Measurements from ENCODE around the gene PLCD1. TPM values are rescaled to one million over a fixed set of nuclear protein-coding genes. Genes with fewer than 3 reads are reported as not detected.

The PLCD1 gene
- total and polyA plus RNA-seq, 2 of the 13 experiments (the other 11 are each of a cell fraction or from before 2014, with no cell fraction given), result 10.1 to 12.4 TPM

DNA sequence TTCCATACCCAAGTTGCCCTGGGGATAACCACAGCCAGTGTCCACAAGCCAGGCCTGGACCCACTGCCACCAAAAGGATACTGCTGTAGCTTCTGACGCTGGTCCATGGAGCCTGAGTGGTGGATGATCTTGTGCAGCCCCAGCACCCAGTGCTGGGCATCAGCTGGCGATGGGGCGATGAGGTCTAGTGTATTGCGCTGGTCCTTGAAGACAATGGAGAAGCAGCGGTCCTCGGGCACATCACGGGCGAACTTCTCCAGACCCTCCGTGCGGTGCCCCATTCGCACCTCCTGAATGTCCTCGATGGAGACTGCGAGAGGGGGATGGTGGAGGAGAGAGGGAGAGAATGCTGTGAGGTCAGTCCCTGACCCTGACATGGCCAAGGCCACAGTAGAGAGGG is 13.0 kb downstream of the PLCD1 start (continued):
- TF ChIP-seq, protein P1, sequence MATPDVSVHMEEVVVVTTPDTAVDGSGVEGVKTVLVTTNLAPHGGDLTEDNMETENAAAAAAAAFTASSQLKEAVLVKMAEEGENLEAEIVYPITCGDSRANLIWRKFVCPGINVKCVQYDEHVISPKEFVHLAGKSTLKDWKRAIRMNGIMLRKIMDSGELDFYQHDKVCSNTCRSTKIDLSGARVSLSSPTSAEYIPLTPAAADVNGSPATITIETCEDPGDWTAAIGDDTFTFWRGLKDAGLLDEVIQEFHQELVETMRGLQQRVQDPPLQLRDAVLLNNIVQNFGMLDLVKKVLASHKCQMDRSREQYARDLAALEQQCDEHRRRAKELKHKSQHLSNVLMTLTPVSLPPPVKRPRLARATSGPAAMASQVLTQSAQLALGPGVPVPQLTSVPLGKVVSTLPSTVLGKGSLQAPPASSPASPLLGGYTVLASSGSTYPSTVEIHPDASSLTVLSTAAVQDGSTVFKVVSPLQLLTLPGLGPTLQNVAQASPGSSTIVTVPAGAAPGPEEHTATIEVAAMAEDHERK (CRISPR knock-in tag; IDR thresholded peaks at IDR 0.05; ENCODE audit: low read depth), result no peak
- TF ChIP-seq ZNF292 (CRISPR knock-in tag; IDR thresholded peaks at IDR 0.05; ENCODE audit: borderline replicate concordance, low read depth) (no peak), ZFX (CRISPR knock-in tag; IDR thresholded peaks at IDR 0.05; ENCODE audit: low read depth) (no peak)

DNA sequence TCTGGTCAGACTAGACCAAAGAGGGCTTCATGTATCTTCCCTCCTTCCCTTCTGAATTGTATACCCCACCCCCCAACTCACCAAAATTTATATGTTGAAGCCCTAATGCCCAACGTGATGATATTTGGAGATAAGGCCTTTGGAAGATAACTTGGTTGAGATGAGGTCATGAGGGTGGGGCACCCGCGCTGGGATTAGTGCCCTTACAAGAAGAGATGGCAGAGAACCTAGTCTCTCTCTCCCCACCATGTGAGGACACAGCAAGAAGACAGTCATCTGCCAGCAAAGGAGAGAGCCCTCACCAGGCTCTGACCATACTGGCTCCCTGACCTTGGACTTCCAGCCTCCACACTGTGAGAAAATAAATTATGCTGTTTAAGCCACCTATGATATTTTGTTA is 13.5 kb downstream of the PLCD1 start:
- H3K9ac ChIP-seq (ENCODE audit: insufficient read depth, low read depth, low read length), result no peak overlapping the region
- peaks cover 44% of the 10 kb centered on the region for H3K4me1 ChIP-seq (ENCODE audit: insufficient read depth, low read length)
- 86% methylated on average over 1 of the region's 3 CpGs for WGBS (ENCODE audit: low lambda C conversion rate)
- BruUV-seq (replicated peaks), result no TSS peak
- TF ChIP-seq CHCHD3 (CRISPR knock-in tag; IDR thresholded peaks at IDR 0.05), result no peak
- TF ChIP-seq ZNF20 (CRISPR knock-in tag; IDR thresholded peaks at IDR 0.05), result no peak
- TF ChIP-seq ZNF264 (CRISPR knock-in tag; IDR thresholded peaks at IDR 0.05), result peak; percentile 98
- no peak overlapping the region for H2AFZ ChIP-seq (ENCODE audit: low read length)
- H3K36me3 ChIP-seq (replicated peaks in 1 of 2; ENCODE audit: control insufficient read depth in 1 of 2, insufficient read depth in 2 of 2, low read length in 2 of 2), result peaks cover 5 to 11% of the 10 kb centered on the region in 2 experiments; a peak in 3 of 5 replicates
- DNase-seq (ENCODE audit: low spot score) (no peak), FAIRE-seq (no peak), ATAC-seq (no peak)
- intact Hi-C loops (cut with micrococcal nuclease; ENCODE audit: unreplicated experiment), result no loop called here
- H3K9me3 ChIP-seq (ENCODE audit: low read length), result no peaks in the 10 kb centered on the region
- in situ Hi-C loops (cut with HindIII; ENCODE audit: extremely low pct_ligation_motif_present, low pct_unique_long_range_greater_than_20kb), result no loop called here
- H3K79me2 ChIP-seq (ENCODE audit: insufficient read depth, low read length), result no peaks in the 10 kb centered on the region
- CTCF ChIA-PET (ENCODE audit: low intra/inter-chr PET ratio, low total read pairs), result no interaction called here
- no peak overlapping the region for H3K4me2 ChIP-seq (ENCODE audit: low read depth, low read length)
- POLR2A ChIA-PET, result no interaction called here
- H3K27ac ChIP-seq (ENCODE audit: extremely low read length, insufficient read depth, low read length), result no peak overlapping the region
- no peaks in the 10 kb centered on the region for H3K27me3 ChIP-seq (ENCODE audit: control insufficient read depth in 1 of 2, insufficient read depth in 2 of 2, low read length in 2 of 2)
- no peak overlapping the region for H3K4me3 ChIP-seq (replicated peaks in 1 of 3; ENCODE audit: insufficient read depth in 1 of 3, low read depth in 2 of 3, low read length in 3 of 3)
- no peaks in the 10 kb centered on the region for H4K20me1 ChIP-seq (ENCODE audit: insufficient read depth, low read length)

DNA sequence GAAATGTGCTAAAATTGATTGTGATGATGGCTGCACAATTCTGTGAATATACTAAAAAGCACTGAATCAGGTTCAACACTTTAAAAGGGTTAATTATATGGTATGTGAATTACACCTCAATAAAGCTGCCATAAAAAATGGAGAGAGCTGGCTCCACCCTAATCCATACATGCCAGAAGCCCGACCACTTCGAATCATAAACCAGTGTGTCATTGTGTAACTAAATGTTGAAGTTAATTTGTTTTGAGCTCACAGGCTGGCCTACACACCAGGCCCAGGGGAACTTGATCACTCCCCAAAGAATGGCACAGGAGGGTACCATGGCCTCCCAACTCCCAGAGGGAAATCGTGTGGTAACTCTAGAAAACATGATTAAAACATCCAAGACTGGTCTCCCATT is 14.0 kb downstream of the PLCD1 start:
- intact Hi-C loops (cut with micrococcal nuclease; ENCODE audit: unreplicated experiment), result no loop called here
- Histone ChIP-seq H3K9ac (ENCODE audit: insufficient read depth, low read depth, low read length) (no peak overlapping the region), H3K27ac (ENCODE audit: extremely low read length, insufficient read depth, low read length) (no peak overlapping the region), H3K4me3 (replicated peaks in 1 of 3; ENCODE audit: insufficient read depth in 1 of 3, low read depth in 2 of 3, low read length in 3 of 3) (no peak overlapping the region), H4K20me1 (ENCODE audit: insufficient read depth, low read length) (no peaks in the 10 kb centered on the region), H3K9me3 (ENCODE audit: low read length) (no peaks in the 10 kb centered on the region), H3K4me1 (ENCODE audit: insufficient read depth, low read length) (peaks cover 39% of the 10 kb centered on the region), H3K36me3 (replicated peaks in 1 of 2; ENCODE audit: control insufficient read depth in 1 of 2, insufficient read depth in 2 of 2, low read length in 2 of 2) (peaks cover 5 to 11% of the 10 kb centered on the region in 2 experiments; a peak in 3 of 5 replicates), H3K27me3 (ENCODE audit: control insufficient read depth in 1 of 2, insufficient read depth in 2 of 2, low read length in 2 of 2) (no peaks in the 10 kb centered on the region), H2AFZ (ENCODE audit: low read length) (no peak overlapping the region), H3K79me2 (ENCODE audit: insufficient read depth, low read length) (no peaks in the 10 kb centered on the region), H3K4me2 (ENCODE audit: low read depth, low read length) (no peak overlapping the region)
- WGBS (ENCODE audit: low lambda C conversion rate), result 77% methylated on average over 3 of the region's 3 CpGs
- BruUV-seq (replicated peaks), result no TSS peak
- ChIA-PET CTCF (ENCODE audit: low intra/inter-chr PET ratio, low total read pairs) (no interaction called here), POLR2A (no interaction called here)
- in situ Hi-C loops (cut with HindIII; ENCODE audit: extremely low pct_ligation_motif_present, low pct_unique_long_range_greater_than_20kb), result no loop called here
- no peak for DNase-seq (ENCODE audit: low spot score)
- ATAC-seq, result no peak
- FAIRE-seq, result no peak
- TF ChIP-seq, protein P2, sequence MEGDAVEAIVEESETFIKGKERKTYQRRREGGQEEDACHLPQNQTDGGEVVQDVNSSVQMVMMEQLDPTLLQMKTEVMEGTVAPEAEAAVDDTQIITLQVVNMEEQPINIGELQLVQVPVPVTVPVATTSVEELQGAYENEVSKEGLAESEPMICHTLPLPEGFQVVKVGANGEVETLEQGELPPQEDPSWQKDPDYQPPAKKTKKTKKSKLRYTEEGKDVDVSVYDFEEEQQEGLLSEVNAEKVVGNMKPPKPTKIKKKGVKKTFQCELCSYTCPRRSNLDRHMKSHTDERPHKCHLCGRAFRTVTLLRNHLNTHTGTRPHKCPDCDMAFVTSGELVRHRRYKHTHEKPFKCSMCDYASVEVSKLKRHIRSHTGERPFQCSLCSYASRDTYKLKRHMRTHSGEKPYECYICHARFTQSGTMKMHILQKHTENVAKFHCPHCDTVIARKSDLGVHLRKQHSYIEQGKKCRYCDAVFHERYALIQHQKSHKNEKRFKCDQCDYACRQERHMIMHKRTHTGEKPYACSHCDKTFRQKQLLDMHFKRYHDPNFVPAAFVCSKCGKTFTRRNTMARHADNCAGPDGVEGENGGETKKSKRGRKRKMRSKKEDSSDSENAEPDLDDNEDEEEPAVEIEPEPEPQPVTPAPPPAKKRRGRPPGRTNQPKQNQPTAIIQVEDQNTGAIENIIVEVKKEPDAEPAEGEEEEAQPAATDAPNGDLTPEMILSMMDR (CRISPR knock-in tag; IDR thresholded peaks at IDR 0.05), result no peak
- TF ChIP-seq ZNF33B (CRISPR knock-in tag; IDR thresholded peaks at IDR 0.05), result no peak
- TF ChIP-seq, protein P3, sequence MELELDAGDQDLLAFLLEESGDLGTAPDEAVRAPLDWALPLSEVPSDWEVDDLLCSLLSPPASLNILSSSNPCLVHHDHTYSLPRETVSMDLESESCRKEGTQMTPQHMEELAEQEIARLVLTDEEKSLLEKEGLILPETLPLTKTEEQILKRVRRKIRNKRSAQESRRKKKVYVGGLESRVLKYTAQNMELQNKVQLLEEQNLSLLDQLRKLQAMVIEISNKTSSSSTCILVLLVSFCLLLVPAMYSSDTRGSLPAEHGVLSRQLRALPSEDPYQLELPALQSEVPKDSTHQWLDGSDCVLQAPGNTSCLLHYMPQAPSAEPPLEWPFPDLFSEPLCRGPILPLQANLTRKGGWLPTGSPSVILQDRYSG (CRISPR knock-in tag; IDR thresholded peaks at IDR 0.05), result no peak
- TF ChIP-seq, protein P4, sequence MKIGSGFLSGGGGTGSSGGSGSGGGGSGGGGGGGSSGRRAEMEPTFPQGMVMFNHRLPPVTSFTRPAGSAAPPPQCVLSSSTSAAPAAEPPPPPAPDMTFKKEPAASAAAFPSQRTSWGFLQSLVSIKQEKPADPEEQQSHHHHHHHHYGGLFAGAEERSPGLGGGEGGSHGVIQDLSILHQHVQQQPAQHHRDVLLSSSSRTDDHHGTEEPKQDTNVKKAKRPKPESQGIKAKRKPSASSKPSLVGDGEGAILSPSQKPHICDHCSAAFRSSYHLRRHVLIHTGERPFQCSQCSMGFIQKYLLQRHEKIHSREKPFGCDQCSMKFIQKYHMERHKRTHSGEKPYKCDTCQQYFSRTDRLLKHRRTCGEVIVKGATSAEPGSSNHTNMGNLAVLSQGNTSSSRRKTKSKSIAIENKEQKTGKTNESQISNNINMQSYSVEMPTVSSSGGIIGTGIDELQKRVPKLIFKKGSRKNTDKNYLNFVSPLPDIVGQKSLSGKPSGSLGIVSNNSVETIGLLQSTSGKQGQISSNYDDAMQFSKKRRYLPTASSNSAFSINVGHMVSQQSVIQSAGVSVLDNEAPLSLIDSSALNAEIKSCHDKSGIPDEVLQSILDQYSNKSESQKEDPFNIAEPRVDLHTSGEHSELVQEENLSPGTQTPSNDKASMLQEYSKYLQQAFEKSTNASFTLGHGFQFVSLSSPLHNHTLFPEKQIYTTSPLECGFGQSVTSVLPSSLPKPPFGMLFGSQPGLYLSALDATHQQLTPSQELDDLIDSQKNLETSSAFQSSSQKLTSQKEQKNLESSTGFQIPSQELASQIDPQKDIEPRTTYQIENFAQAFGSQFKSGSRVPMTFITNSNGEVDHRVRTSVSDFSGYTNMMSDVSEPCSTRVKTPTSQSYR (CRISPR knock-in tag; IDR thresholded peaks at IDR 0.05; ENCODE audit: borderline replicate concordance), result no peak

All from HepG2 (cell line).